Measurements from ENCODE around the gene PIEZO2.

PIEZO2 gene

GRCh38 chr18:11008505-11008904 lies 140.9 kb downstream of the PIEZO2 start:
- Histone ChIP-seq H3K79me2 (ENCODE audit: control insufficient read depth, low read length) (no peaks in the 10 kb centered on the region), H3K4me3 (ENCODE audit: low read length) (no peak overlapping the region), H3K27me3 (ENCODE audit: control insufficient read depth, low read length) (no peaks in the 10 kb centered on the region), H3F3A (ENCODE audit: control insufficient read depth, insufficient read depth) (no peaks in the 10 kb centered on the region), H3K4me1 (ENCODE audit: control insufficient read depth, low read length) (no peaks in the 10 kb centered on the region), H4K20me1 (ENCODE audit: control insufficient read depth, insufficient read depth, low read depth, low read length) (no peaks in the 10 kb centered on the region), H3K9me3 (ENCODE audit: control insufficient read depth, insufficient read depth, low read length) (no peaks in the 10 kb centered on the region), H3K27ac (ENCODE audit: low read depth, low read length) (no peak overlapping the region), H3K9me2 (replicated peaks; ENCODE audit: control insufficient read depth, low read length) (no peaks in the 10 kb centered on the region), H3K36me3 (ENCODE audit: control insufficient read depth, low read length) (no peaks in the 10 kb centered on the region), H3K4me2 (ENCODE audit: low read length) (no peak overlapping the region)
- TF ChIP-seq EZH2phosphoT487 (IDR thresholded peaks at IDR 0.05; ENCODE audit: borderline replicate concordance, low read length) = no peak
- TF ChIP-seq CTCF (IDR thresholded peaks at IDR 0.05; ENCODE audit: low read depth, low read length, poor library complexity, severe bottlenecking) = no peak

- Histone ChIP-seq H3K9me2 (replicated peaks; ENCODE audit: control insufficient read depth, low read length) (no peaks in the 10 kb centered on the region), H3K79me2 (ENCODE audit: control insufficient read depth, low read length) (no peaks in the 10 kb centered on the region), H3K4me3 (ENCODE audit: low read length) (no peak overlapping the region), H3K27me3 (ENCODE audit: control insufficient read depth, low read length) (no peaks in the 10 kb centered on the region), H4K20me1 (ENCODE audit: control insufficient read depth, insufficient read depth, low read depth, low read length) (no peaks in the 10 kb centered on the region), H3K4me1 (ENCODE audit: control insufficient read depth, low read length) (no peaks in the 10 kb centered on the region), H3K4me2 (ENCODE audit: low read length) (no peak overlapping the region), H3F3A (ENCODE audit: control insufficient read depth, insufficient read depth) (no peaks in the 10 kb centered on the region), H3K36me3 (ENCODE audit: control insufficient read depth, low read length) (no peaks in the 10 kb centered on the region), H3K9me3 (ENCODE audit: control insufficient read depth, insufficient read depth, low read length) (no peaks in the 10 kb centered on the region), H3K27ac (ENCODE audit: low read depth, low read length) (no peak overlapping the region)
- TF ChIP-seq CTCF (IDR thresholded peaks at IDR 0.05; ENCODE audit: low read depth, low read length, poor library complexity, severe bottlenecking) (no peak), EZH2phosphoT487 (IDR thresholded peaks at IDR 0.05; ENCODE audit: borderline replicate concordance, low read length) (no peak)
Measured at GRCh38 chr18:11005528-11005927, 143.8 kb downstream of the PIEZO2 start.

- no peaks in the 10 kb centered on the region for H3K27me3 ChIP-seq (ENCODE audit: control insufficient read depth, low read length)
- no peak overlapping the region for H3K4me3 ChIP-seq (ENCODE audit: low read length)
- H3K27ac ChIP-seq (ENCODE audit: low read depth, low read length) = no peak overlapping the region
- no peaks in the 10 kb centered on the region for H3K79me2 ChIP-seq (ENCODE audit: control insufficient read depth, low read length)
- no peaks in the 10 kb centered on the region for H3K36me3 ChIP-seq (ENCODE audit: control insufficient read depth, low read length)
- H3K4me1 ChIP-seq (ENCODE audit: control insufficient read depth, low read length) = no peaks in the 10 kb centered on the region
- H3K9me3 ChIP-seq (ENCODE audit: control insufficient read depth, insufficient read depth, low read length) = no peaks in the 10 kb centered on the region
- H3K4me2 ChIP-seq (ENCODE audit: low read length) = no peak overlapping the region
- H3K9me2 ChIP-seq (replicated peaks; ENCODE audit: control insufficient read depth, low read length) = no peaks in the 10 kb centered on the region
- no peak for TF ChIP-seq EZH2phosphoT487 (IDR thresholded peaks at IDR 0.05; ENCODE audit: borderline replicate concordance, low read length)
- no peak for TF ChIP-seq CTCF (IDR thresholded peaks at IDR 0.05; ENCODE audit: low read depth, low read length, poor library complexity, severe bottlenecking)
- H4K20me1 ChIP-seq (ENCODE audit: control insufficient read depth, insufficient read depth, low read depth, low read length) = no peaks in the 10 kb centered on the region
- no peaks in the 10 kb centered on the region for H3F3A ChIP-seq (ENCODE audit: control insufficient read depth, insufficient read depth)
Measured at GRCh38 chr18:11004951-11005350, 144.4 kb downstream of the PIEZO2 start.

- Histone ChIP-seq H3K9me3 (ENCODE audit: control insufficient read depth, insufficient read depth, low read length) (no peaks in the 10 kb centered on the region), H3K79me2 (ENCODE audit: control insufficient read depth, low read length) (no peaks in the 10 kb centered on the region), H3F3A (ENCODE audit: control insufficient read depth, insufficient read depth) (no peaks in the 10 kb centered on the region), H3K9me2 (replicated peaks; ENCODE audit: control insufficient read depth, low read length) (no peaks in the 10 kb centered on the region), H3K36me3 (ENCODE audit: control insufficient read depth, low read length) (no peaks in the 10 kb centered on the region), H3K27me3 (ENCODE audit: control insufficient read depth, low read length) (no peaks in the 10 kb centered on the region), H3K4me2 (ENCODE audit: low read length) (no peak overlapping the region), H4K20me1 (ENCODE audit: control insufficient read depth, insufficient read depth, low read depth, low read length) (no peaks in the 10 kb centered on the region), H3K4me3 (ENCODE audit: low read length) (no peak overlapping the region), H3K27ac (ENCODE audit: low read depth, low read length) (no peak overlapping the region), H3K4me1 (ENCODE audit: control insufficient read depth, low read length) (no peaks in the 10 kb centered on the region)
- no peak for TF ChIP-seq EZH2phosphoT487 (IDR thresholded peaks at IDR 0.05; ENCODE audit: borderline replicate concordance, low read length)
- no peak for TF ChIP-seq CTCF (IDR thresholded peaks at IDR 0.05; ENCODE audit: low read depth, low read length, poor library complexity, severe bottlenecking)
Measured at GRCh38 chr18:11004294-11004693, 145.1 kb downstream of the PIEZO2 start.

Measured in DOHH2 (cell line).